Adrenal gland (tissue), 5 donors: ENCODE measurements around the gene NEDD8.

Experiments
- CTCF ChIP-seq, 6 experiments: fragments of 450-650 bp in 4 of 6; fragments of 200-600 bp in 2 of 6; sonication (generic) in 1 of 6; IDR thresholded peaks; 1 replicate in 5 of 6; 2 replicates in 1 of 6; pipeline versions ENCODE4 v1.5.1 to v1.8.0; 2016 to 2021; ENCODE audit warnings: antibody characterized with exemption in 6 of 6, mild to moderate bottlenecking in 2 of 6, moderate library complexity in 1 of 6
- POLR2A ChIP-seq, 2 donors: fragments of 450-650 bp; IDR thresholded peaks; one replicate each; pipeline ENCODE4 v1.6.1; 2017; ENCODE audit warnings: antibody characterized with exemption in 2 of 2, mild to moderate bottlenecking in 2 of 2, moderate library complexity in 1 of 2
- donor health status: DM: no; HTN: no; CAD: no.

- no peak for TF ChIP-seq CTCF (IDR thresholded peaks at IDR 0.05)
- TF ChIP-seq POLR2A (IDR thresholded peaks at IDR 0.05), result no peak
Measured at GRCh38 chr14:24267516-24267915, 35.3 kb upstream of the NEDD8 start.
